IPS-18c (cell line): ENCODE results near the gene FTSJ1.

ENCODE experiments used
- H3K4me3 ChIP-seq: 2 replicates; pipeline ENCODE4 v1.7.0; 2013; ENCODE audit warnings: low read depth, mild to moderate bottlenecking, low read length, moderate library complexity; ENCODE audit not compliant: insufficient read depth
- H3K9me3 ChIP-seq: one replicate; pipeline ENCODE4 v1.6.1; 2013; ENCODE audit warnings: mild to moderate bottlenecking, low read length, moderate library complexity; ENCODE audit not compliant: control insufficient read depth, insufficient read depth

The FTSJ1 gene

GRCh38 chrX:48468247-48468671 lies 7.7 kb upstream of the FTSJ1 start:
- H3K4me3 ChIP-seq: peak overlapping the region; percentile 57
- peaks cover 3% of the 10 kb centered on the region for H3K9me3 ChIP-seq

GRCh38 chrX:48468693-48469691 lies 7.0 kb upstream of the FTSJ1 start:
- peak overlapping the region; percentile 57 for H3K4me3 ChIP-seq
- peaks cover 3% of the 10 kb centered on the region for H3K9me3 ChIP-seq

- Histone ChIP-seq H3K4me3 (peak within 1 kb of the TSS; percentile 57), H3K9me3 (peaks cover 3% of the 10 kb centered on the region)
Measured at GRCh38 chrX:48470110-48470832, 5.7 kb upstream of the FTSJ1 start, which contains the start of gene SLC38A5. Gene SLC38A5, minus strand, starts transcription at chrX:48470260. Its CDS starts 2,336 bp downstream, at chrX:48467924.

- Histone ChIP-seq H3K4me3 (no peak overlapping the region), H3K9me3 (peaks cover 3% of the 10 kb centered on the region)
Measured at GRCh38 chrX:48470833-48471118, 5.2 kb upstream of the FTSJ1 start.

- Histone ChIP-seq H3K4me3 (no peak overlapping the region), H3K9me3 (peaks cover 3% of the 10 kb centered on the region)
Measured at GRCh38 chrX:48471504-48471903, 4.5 kb upstream of the FTSJ1 start.

- Histone ChIP-seq H3K9me3 (peaks cover 3% of the 10 kb centered on the region), H3K4me3 (no peak overlapping the region)
Measured at GRCh38 chrX:48472225-48472624, 3.8 kb upstream of the FTSJ1 start.

- Histone ChIP-seq H3K4me3 (no peak overlapping the region), H3K9me3 (peaks cover 3% of the 10 kb centered on the region)
Measured at GRCh38 chrX:48472851-48473703, 2.9 kb upstream of the FTSJ1 start.

GRCh38 chrX:48473704-48473990 lies 2.4 kb upstream of the FTSJ1 start:
- peaks cover 3% of the 10 kb centered on the region for H3K9me3 ChIP-seq
- no peak overlapping the region for H3K4me3 ChIP-seq

- no peak overlapping the region for H3K4me3 ChIP-seq
- H3K9me3 ChIP-seq: peaks cover 3% of the 10 kb centered on the region
Measured at GRCh38 chrX:48474127-48474526, 1.9 kb upstream of the FTSJ1 start.

- Histone ChIP-seq H3K9me3 (peaks cover 1% of the 10 kb centered on the region), H3K4me3 (no peak overlapping the region)
Measured at GRCh38 chrX:48474581-48474980, 1.4 kb upstream of the FTSJ1 start.

GRCh38 chrX:48475296-48475695 lies 703 bp upstream of the FTSJ1 start:
- H3K4me3 ChIP-seq: peak overlapping the region; percentile 71
- no peaks in the 10 kb centered on the region for H3K9me3 ChIP-seq

- H3K4me3 ChIP-seq: peak overlapping the region; percentile 71; the same call in 1 of the 2 replicates
- no peaks in the 10 kb centered on the region for H3K9me3 ChIP-seq
Measured at GRCh38 chrX:48476919-48477318, 920 bp downstream of the FTSJ1 start.

GRCh38 chrX:48477960-48478755 lies 2.2 kb downstream of the FTSJ1 start:
- Histone ChIP-seq H3K4me3 (no peak overlapping the region), H3K9me3 (no peaks in the 10 kb centered on the region)

- peaks cover 2% of the 10 kb centered on the region for H3K9me3 ChIP-seq
- no peak overlapping the region for H3K4me3 ChIP-seq
Measured at GRCh38 chrX:48478806-48479205, 2.8 kb downstream of the FTSJ1 start.

- Histone ChIP-seq H3K9me3 (peaks cover 2% of the 10 kb centered on the region), H3K4me3 (no peak overlapping the region)
Measured at GRCh38 chrX:48480142-48480541, 4.1 kb downstream of the FTSJ1 start.

- H3K9me3 ChIP-seq: peaks cover 2% of the 10 kb centered on the region
Measured at GRCh38 chrX:48480583-48480982, 4.6 kb downstream of the FTSJ1 start.

GRCh38 chrX:48482526-48482925 lies 6.5 kb downstream of the FTSJ1 start:
- Histone ChIP-seq H3K9me3 (peaks cover 2% of the 10 kb centered on the region), H3K4me3 (no peak overlapping the region)

More at GRCh38 chrX:48480583-48480982, 4.6 kb downstream of the FTSJ1 start:
- no peak overlapping the region for H3K4me3 ChIP-seq
